GM23248 (cell line): ENCODE measurements around the gene LZTFL1. TPM values are rescaled to one million over a fixed set of nuclear protein-coding genes. Genes with fewer than 3 reads are reported as not detected.

ENCODE experiments used
- DNase-seq: peaks from one replicate; pipeline ENCODE4 v3.0.0-alpha.2; 2015
- H2AFZ ChIP-seq: fragments of 200-600 bp; sonication (generic); 2 replicates; pipeline ENCODE4 v1.6.1; 2016; ENCODE audit warnings: antibody characterized with exemption
- H3F3A ChIP-seq: fragments of 200-600 bp; sonication (generic); 2 replicates; pipeline ENCODE4 v1.6.1; 2016; ENCODE audit warnings: mild to moderate bottlenecking, antibody characterized with exemption, mixed run types; ENCODE audit not compliant: insufficient read depth
- H3K27ac ChIP-seq: fragments of 200-600 bp; sonication (generic); 2 replicates; pipeline ENCODE4 v1.5.1; 2016; ENCODE audit warnings: mild to moderate bottlenecking
- H3K27me3 ChIP-seq: fragments of 200-600 bp; sonication (generic); replicated peaks from 2 replicates; pipeline ENCODE4 v1.6.1; 2016; ENCODE audit warnings: mild to moderate bottlenecking; ENCODE audit not compliant: insufficient read depth
- H3K36me3 ChIP-seq: fragments of 200-600 bp; sonication (generic); 2 replicates; pipeline ENCODE4 v1.6.1; 2016; ENCODE audit warnings: low read depth, mild to moderate bottlenecking
- H3K4me1 ChIP-seq: fragments of 200-600 bp; sonication (generic); 2 replicates; pipeline ENCODE4 v1.6.1; 2016; ENCODE audit warnings: mild to moderate bottlenecking; ENCODE audit not compliant: insufficient read depth
- H3K4me2 ChIP-seq: fragments of 200-600 bp; sonication (generic); one replicate; pipeline ENCODE4 v1.6.1; 2016; ENCODE audit warnings: mild to moderate bottlenecking; ENCODE audit not compliant: unreplicated experiment
- H3K4me3 ChIP-seq: fragments of 200-600 bp; sonication (generic); 2 replicates; pipeline ENCODE4 v1.5.1; 2016; ENCODE audit warnings: mild to moderate bottlenecking
- H3K79me2 ChIP-seq: fragments of 200-600 bp; sonication (generic); 2 replicates; pipeline ENCODE4 v1.6.1; 2016; ENCODE audit warnings: mild to moderate bottlenecking; ENCODE audit not compliant: insufficient read depth
- H3K9ac ChIP-seq: fragments of 200-600 bp; sonication (generic); 2 replicates; pipeline ENCODE4 v1.6.1; 2016; ENCODE audit warnings: mild to moderate bottlenecking
- H3K9me2 ChIP-seq: fragments of 200-600 bp; sonication (generic); 2 replicates; pipeline ENCODE4 v1.6.1; 2016; ENCODE audit warnings: mixed run types, mild to moderate bottlenecking, moderate library complexity; ENCODE audit not compliant: insufficient read depth
- H3K9me3 ChIP-seq: fragments of 200-600 bp; sonication (generic); one replicate; pipeline ENCODE4 v1.6.1; 2017; ENCODE audit warnings: low read depth
- H4K20me1 ChIP-seq: fragments of 200-600 bp; sonication (generic); 2 replicates; pipeline ENCODE4 v1.6.0; 2016; ENCODE audit not compliant: insufficient read depth
- EZH2 ChIP-seq: fragments of 200-600 bp; sonication (generic); IDR thresholded peaks from 2 replicates; pipeline ENCODE4 v1.6.1; 2018; ENCODE audit warnings: antibody characterized with exemption, mild to moderate bottlenecking; ENCODE audit not compliant: insufficient read depth, poor library complexity, severe bottlenecking
- EZH2phosphoT487 ChIP-seq: fragments of 200-600 bp; sonication (generic); IDR thresholded peaks from 2 replicates; pipeline ENCODE4 v1.6.1; 2018; ENCODE audit warnings: antibody characterized with exemption, moderate library complexity, mild to moderate bottlenecking, low read depth; ENCODE audit not compliant: insufficient read depth
- WGBS, 2 experiments: methylation state at CpG; one replicate each; pipeline ENCODE4 v1.1.6; 2015 to 2017; ENCODE audit warnings: low lambda C conversion rate in 2 of 2, low coverage in 1 of 2; ENCODE audit errors: missing lambda C conversion rate in 2 of 2; 5-methylcytosine and 5-hydroxymethylcytosine counted together
- in situ Hi-C: fragments of 300-500 bp; cut with MboI; formaldehyde crosslinking; loops from 2 replicates; pipeline ENCODE4 v1.15.0; 2020
- polyA plus RNA-seq: library from polyadenylated mRNA; unstranded; fragments of >200 nt; fragmentation: Nextera tagmentation; extraction: Ambion mirVana; gene quantifications from 2 replicates; pipeline ENCODE4 v1.2.1, GENCODE V29; 2016
- total RNA-seq: library from RNA; depleted of rRNA; stranded (reverse); fragments of >200 nt; shearing (Covaris generic); gene quantifications from 2 replicates; pipeline ENCODE4 v1.2.3, GENCODE V29; 2014

LZTFL1 gene
- total and polyA plus RNA-seq, 2 experiments from 2014 or later, result 15.1 to 18.3 TPM

GRCh38 chr3:45779746-45780735 is 61.9 kb downstream of the LZTFL1 start:
- peaks cover 16% of the 10 kb centered on the region for H3K27me3 ChIP-seq
- TF ChIP-seq EZH2, result no peak
- TF ChIP-seq EZH2phosphoT487, result no peak

GRCh38 chr3:45778761-45779201 is 63.1 kb downstream of the LZTFL1 start:
- no peaks in the 10 kb centered on the region for H3F3A ChIP-seq
- H3K9me3 ChIP-seq, result no peaks in the 10 kb centered on the region
- H3K27ac ChIP-seq, result no peak overlapping the region
- in situ Hi-C loops, result no loop called here
- 43 to 46% methylated on average over 3 of the region's 3 CpGs for WGBS, 2 experiments
- H3K4me1 ChIP-seq, result no peaks in the 10 kb centered on the region
- H4K20me1 ChIP-seq, result no peaks in the 10 kb centered on the region
- no peaks in the 10 kb centered on the region for H3K36me3 ChIP-seq
- H3K4me2 ChIP-seq, result no peak overlapping the region
- no peak for TF ChIP-seq EZH2phosphoT487
- TF ChIP-seq EZH2, result no peak
- H3K27me3 ChIP-seq, result peaks cover 28% of the 10 kb centered on the region
- no peak overlapping the region for H3K4me3 ChIP-seq
- no peaks in the 10 kb centered on the region for H3K79me2 ChIP-seq
- no peak overlapping the region for H2AFZ ChIP-seq
- H3K9ac ChIP-seq, result no peak overlapping the region
- no peak for DNase-seq
- H3K9me2 ChIP-seq, result no peaks in the 10 kb centered on the region

More at GRCh38 chr3:45779746-45780735, 61.9 kb downstream of the LZTFL1 start:
- no peaks in the 10 kb centered on the region for H4K20me1 ChIP-seq
- H3K9me3 ChIP-seq, result no peaks in the 10 kb centered on the region
- no peaks in the 10 kb centered on the region for H3F3A ChIP-seq
- no peaks in the 10 kb centered on the region for H3K36me3 ChIP-seq
- DNase-seq, result no peak
- H3K4me2 ChIP-seq, result no peak overlapping the region
- H3K4me3 ChIP-seq, result no peak overlapping the region
- H3K4me1 ChIP-seq, result no peaks in the 10 kb centered on the region
- H2AFZ ChIP-seq, result no peak overlapping the region
- in situ Hi-C loops, result no loop called here
- 65 to 69% methylated on average over 27 to 35 of the region's 35 CpGs for WGBS, 2 experiments
- no peak overlapping the region for H3K9ac ChIP-seq
- no peak overlapping the region for H3K27ac ChIP-seq
- H3K79me2 ChIP-seq, result no peaks in the 10 kb centered on the region
- no peaks in the 10 kb centered on the region for H3K9me2 ChIP-seq

- H3K36me3 ChIP-seq, result no peaks in the 10 kb centered on the region
- H3K4me3 ChIP-seq, result no peak overlapping the region
- H3K9ac ChIP-seq, result no peak overlapping the region
- peaks cover 33% of the 10 kb centered on the region for H3K27me3 ChIP-seq
- no peaks in the 10 kb centered on the region for H3K4me1 ChIP-seq
- no peaks in the 10 kb centered on the region for H4K20me1 ChIP-seq
- H3K9me3 ChIP-seq, result no peaks in the 10 kb centered on the region
- no peak overlapping the region for H3K27ac ChIP-seq
- no peak overlapping the region for H3K4me2 ChIP-seq
- H3F3A ChIP-seq, result no peaks in the 10 kb centered on the region
- in situ Hi-C loops, result no loop called here
- 49 to 57% methylated on average over 11 of the region's 11 CpGs for WGBS, 2 experiments
- no peak for DNase-seq
- H2AFZ ChIP-seq, result no peak overlapping the region
- TF ChIP-seq EZH2 (no peak), EZH2phosphoT487 (no peak)
- no peaks in the 10 kb centered on the region for H3K9me2 ChIP-seq
- no peaks in the 10 kb centered on the region for H3K79me2 ChIP-seq
These were observed 64.1 kb downstream of the LZTFL1 start for GRCh38 chr3:45777746-45778386.

- TF ChIP-seq EZH2 (no peak), EZH2phosphoT487 (no peak)
- 59 to 60% methylated on average over 8 of the region's 8 CpGs for WGBS, 2 experiments
- no peaks in the 10 kb centered on the region for H3K9me2 ChIP-seq
- no peak for DNase-seq
- H3K9ac ChIP-seq, result no peak overlapping the region
- peaks cover 33% of the 10 kb centered on the region for H3K27me3 ChIP-seq
- no peaks in the 10 kb centered on the region for H3K79me2 ChIP-seq
- H3K9me3 ChIP-seq, result no peaks in the 10 kb centered on the region
- no peaks in the 10 kb centered on the region for H3K4me1 ChIP-seq
- H3K4me3 ChIP-seq, result no peak overlapping the region
- no peaks in the 10 kb centered on the region for H4K20me1 ChIP-seq
- no peak overlapping the region for H2AFZ ChIP-seq
- H3K27ac ChIP-seq, result no peak overlapping the region
- in situ Hi-C loops, result no loop called here
- no peaks in the 10 kb centered on the region for H3F3A ChIP-seq
- no peak overlapping the region for H3K4me2 ChIP-seq
- H3K36me3 ChIP-seq, result no peaks in the 10 kb centered on the region
These were observed 64.7 kb downstream of the LZTFL1 start for GRCh38 chr3:45777111-45777745.
